HEK293 (cell line): Measurements from ENCODE around the gene CACNG6.

Experiments used
- CTCF ChIA-PET: fragments of 350-600 bp; formaldehyde crosslinking; extraction: SDS; loops from one replicate; lab custom pipeline; 2021; ENCODE audit warnings: antibody characterized with exemption; lab: Yijun Ruan, JAX
- POLR2A ChIA-PET: fragments of 300-600 bp; formaldehyde crosslinking; extraction: SDS; loops from one replicate; lab custom pipeline; 2020; ENCODE audit warnings: antibody characterized with exemption, inconsistent platforms; lab: Yijun Ruan, JAX
- H3K27ac ChIP-seq: fragments of 200-500 bp; sonication (Bioruptor generic); 2 replicates; pipeline ENCODE4 v1.5.1; 2014; ENCODE audit warnings: low read depth, low read length, control low read depth, inconsistent platforms; ENCODE audit errors: extremely low read depth
- H3K36me3 ChIP-seq, 2 experiments: fragments of 200-500 bp in 1 of 2; sonication (Bioruptor generic) in 1 of 2; 1 replicate in 1 of 2; 2 replicates in 1 of 2; pipeline ENCODE4 v1.5.1; 2014 to 2017; ENCODE audit warnings: inconsistent platforms in 2 of 2, low read length in 2 of 2; ENCODE audit not compliant: control insufficient read depth in 2 of 2, insufficient read depth in 1 of 2
- H3K4me1 ChIP-seq: fragments of 200-500 bp; sonication (Bioruptor generic); 2 replicates; pipeline ENCODE4 v1.5.1; 2014; ENCODE audit warnings: mild to moderate bottlenecking, low read length, inconsistent platforms; ENCODE audit not compliant: control insufficient read depth, insufficient read depth
- H3K4me3 ChIP-seq: 2 replicates; pipeline ENCODE4 v1.5.1; 2011; ENCODE audit warnings: low read depth, mild to moderate bottlenecking, control low read depth, low read length, moderate library complexity
- H3K9me3 ChIP-seq: fragments of 200-500 bp; sonication (Bioruptor generic); 2 replicates; pipeline ENCODE4 v1.5.1; 2014; ENCODE audit warnings: low read depth, low read length, inconsistent platforms; ENCODE audit not compliant: control insufficient read depth, insufficient read depth
- ATF2 ChIP-seq: fragments of 450-650 bp; formaldehyde crosslinking; IDR thresholded peaks from 2 replicates; pipeline ENCODE4 v1.5.1; 2016; ENCODE audit warnings: missing biosample characterization, missing genetic modification characterization, low read depth
- GLIS2 ChIP-seq: fragments of 450-650 bp; formaldehyde crosslinking; IDR thresholded peaks from 2 replicates; pipeline ENCODE4 v1.5.1; 2016; ENCODE audit warnings: missing biosample characterization, missing genetic modification characterization
- HIC1 ChIP-seq: fragments of 450-650 bp; formaldehyde crosslinking; IDR thresholded peaks from 2 replicates; pipeline ENCODE4 v1.5.1; 2016; ENCODE audit warnings: missing biosample characterization, missing genetic modification characterization
- REST ChIP-seq: fragments of 450-650 bp; formaldehyde crosslinking; IDR thresholded peaks from 2 replicates; pipeline ENCODE4 v1.5.1; 2016; ENCODE audit warnings: missing biosample characterization, missing genetic modification characterization
- SP7 ChIP-seq: fragments of 450-650 bp; formaldehyde crosslinking; IDR thresholded peaks from 2 replicates; pipeline ENCODE4 v1.5.1; 2016; ENCODE audit warnings: missing biosample characterization, missing genetic modification characterization
- ZBTB11 ChIP-seq: fragments of 450-650 bp; formaldehyde crosslinking; conservative IDR thresholded peaks from 2 replicates; pipeline ENCODE4 v1.5.1; 2016; ENCODE audit warnings: low read depth, missing biosample characterization, missing genetic modification characterization
- ZBTB7A ChIP-seq: fragments of 450-650 bp; formaldehyde crosslinking; IDR thresholded peaks from 2 replicates; pipeline ENCODE4 v1.5.1; 2016; ENCODE audit warnings: low read depth, missing biosample characterization, missing genetic modification characterization
- ZEB2 ChIP-seq: fragments of 450-650 bp; formaldehyde crosslinking; IDR thresholded peaks from 2 replicates; pipeline ENCODE4 v1.5.1; 2016; ENCODE audit warnings: missing biosample characterization, missing genetic modification characterization
- ZIC2 ChIP-seq: fragments of 450-650 bp; formaldehyde crosslinking; IDR thresholded peaks from 2 replicates; pipeline ENCODE4 v1.5.1; 2016; ENCODE audit warnings: missing biosample characterization, missing genetic modification characterization
- ZNF10 ChIP-seq: fragments of 450-650 bp; formaldehyde crosslinking; IDR thresholded peaks from 2 replicates; pipeline ENCODE4 v1.5.1; 2017; ENCODE audit warnings: missing biosample characterization, missing genetic modification characterization
- ZNF169 ChIP-seq: fragments of 450-650 bp; formaldehyde crosslinking; IDR thresholded peaks from 2 replicates; pipeline ENCODE4 v1.5.1; 2016; ENCODE audit warnings: missing biosample characterization, missing genetic modification characterization
- ZNF510 ChIP-seq: fragments of 450-650 bp; formaldehyde crosslinking; IDR thresholded peaks from 2 replicates; pipeline ENCODE4 v1.5.1; 2018; ENCODE audit warnings: mild to moderate bottlenecking, missing genetic modification characterization, missing biosample characterization; ENCODE audit not compliant: insufficient replicate concordance
- ZNF549 ChIP-seq: fragments of 450-650 bp; IDR thresholded peaks from 2 replicates; pipeline ENCODE4 v1.5.1; 2018; ENCODE audit warnings: missing biosample characterization, missing genetic modification characterization, mild to moderate bottlenecking, inconsistent platforms, moderate library complexity
- ZNF623 ChIP-seq: fragments of 450-650 bp; formaldehyde crosslinking; IDR thresholded peaks from 2 replicates; pipeline ENCODE4 v1.5.1; 2016; ENCODE audit warnings: missing biosample characterization, missing genetic modification characterization
- ZNF792 ChIP-seq: fragments of 450-650 bp; formaldehyde crosslinking; IDR thresholded peaks from 2 replicates; pipeline ENCODE4 v1.5.1; 2016; ENCODE audit warnings: missing biosample characterization, missing genetic modification characterization

CACNG6 gene

GRCh38 chr19:53982001-53982451 is 9.4 kb upstream of the CACNG6 start (continued):
- TF ChIP-seq ZBTB11 (no peak), ZEB2 (no peak), ZIC2 (tag by site-specific recombination) (no peak), ATF2 (tag by site-specific recombination) (no peak), GLIS2 (tag by site-specific recombination) (no peak)

- POLR2A ChIA-PET = no interaction called here
- no peaks in the 10 kb centered on the region for H3K36me3 ChIP-seq
- peaks cover 18% of the 10 kb centered on the region for H3K4me1 ChIP-seq
- no peak overlapping the region for H3K27ac ChIP-seq
- no peaks in the 10 kb centered on the region for H3K9me3 ChIP-seq
- TF ChIP-seq ZNF169 (tag by site-specific recombination) (no peak), HIC1 (no peak), ZNF549 (tag by site-specific recombination) (no peak), ZNF10 (tag by site-specific recombination) (no peak), SP7 (no peak), ZNF510 (tag by site-specific recombination) (no peak), ZBTB7A (no peak), ZNF792 (tag by site-specific recombination) (no peak)
- CTCF ChIA-PET = no interaction called here
- no peak overlapping the region; the same call in 1 of the 2 replicates for H3K4me3 ChIP-seq
Measured at GRCh38 chr19:53982611-53983010, 8.8 kb upstream of the CACNG6 start.

GRCh38 chr19:53983457-53984289 is 7.8 kb upstream of the CACNG6 start:
- CTCF ChIA-PET = interaction anchor here (0.6 kb wide), 1 partner anchor 102 kb away, joined by 5 read pairs; the partner anchor contains the start of gene PRKCG
- no peak overlapping the region for H3K4me3 ChIP-seq
- peaks cover 13% of the 10 kb centered on the region for H3K4me1 ChIP-seq
- H3K36me3 ChIP-seq = no peaks in the 10 kb centered on the region
- no peaks in the 10 kb centered on the region for H3K9me3 ChIP-seq
- H3K27ac ChIP-seq = no peak overlapping the region
- POLR2A ChIA-PET = no interaction called here
- TF ChIP-seq ZNF623 (tag by site-specific recombination) (peak; percentile 97), REST (no peak)
